ENCODE data around the gene WDR5B.
A peak's percentile ranks its signal among the peaks of the same experiment; 100 is the strongest.

WDR5B gene

DNA sequence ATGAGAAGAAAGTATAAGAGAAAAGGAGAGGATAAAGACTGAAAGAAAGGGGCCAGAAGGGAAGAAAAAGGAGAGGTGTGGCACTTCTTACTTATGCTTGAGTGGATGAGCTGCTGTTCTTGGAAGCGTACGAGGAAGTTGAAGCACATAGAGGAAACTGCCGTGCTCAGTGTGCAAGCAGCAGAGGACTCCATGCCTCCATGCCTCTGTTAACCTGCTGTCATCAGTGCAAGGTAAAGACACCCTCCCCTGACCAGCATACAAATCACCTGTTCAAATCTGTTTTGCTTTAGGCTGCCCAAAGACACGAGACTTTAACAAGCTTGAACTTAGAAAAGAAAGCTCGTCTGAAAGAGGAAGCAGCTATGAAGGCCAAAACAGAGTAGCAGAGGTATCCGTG, 6.4 kb downstream of the WDR5B start:
- no peak for DNase-seq (ENCODE audit: low spot score)

DNA sequence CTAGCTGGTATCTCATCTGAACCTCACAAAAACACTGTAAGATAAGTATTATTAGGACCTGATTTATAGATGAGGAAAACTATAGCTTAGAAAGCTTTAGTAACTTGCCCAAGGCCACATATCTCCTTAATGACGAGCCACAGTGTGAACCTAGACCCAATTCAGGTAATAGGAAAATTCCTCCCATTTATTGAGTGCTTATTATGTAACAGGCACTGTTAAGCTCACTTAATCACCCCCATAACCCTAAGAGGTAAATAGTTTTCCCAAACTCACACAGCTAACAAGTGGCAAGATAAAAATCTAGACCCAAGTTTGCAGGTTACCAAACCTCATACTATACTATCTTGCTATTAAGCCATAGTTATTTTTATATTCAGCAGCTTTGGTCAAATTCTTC, 7.9 kb downstream of the WDR5B start:
- DNase-seq (ENCODE audit: low spot score) = no peak

DNA sequence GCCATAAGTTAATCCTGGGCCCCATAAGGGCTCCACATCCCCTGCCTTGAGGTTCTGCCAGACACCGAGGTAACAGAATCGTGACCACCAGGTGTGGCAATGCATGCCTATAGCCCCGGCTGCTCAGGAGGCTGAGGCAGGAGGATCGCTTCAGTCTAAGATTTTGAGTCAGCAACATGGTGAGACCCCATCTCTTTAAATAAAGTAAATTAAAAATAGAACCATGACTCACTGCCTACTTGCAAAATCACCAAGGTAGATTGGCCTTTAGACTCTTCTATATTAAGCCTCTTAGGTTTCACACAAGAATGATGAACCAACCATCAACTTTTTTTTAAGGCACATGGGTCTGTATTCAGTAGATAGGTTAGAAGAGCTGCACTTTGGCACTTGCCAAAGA, 9.7 kb downstream of the WDR5B start:
- no peak for DNase-seq (ENCODE audit: low spot score)

- no peak for DNase-seq (ENCODE audit: low spot score)
These were observed 10.8 kb downstream of the WDR5B start for GRCh38 chr3:122405015-122405414.

DNA sequence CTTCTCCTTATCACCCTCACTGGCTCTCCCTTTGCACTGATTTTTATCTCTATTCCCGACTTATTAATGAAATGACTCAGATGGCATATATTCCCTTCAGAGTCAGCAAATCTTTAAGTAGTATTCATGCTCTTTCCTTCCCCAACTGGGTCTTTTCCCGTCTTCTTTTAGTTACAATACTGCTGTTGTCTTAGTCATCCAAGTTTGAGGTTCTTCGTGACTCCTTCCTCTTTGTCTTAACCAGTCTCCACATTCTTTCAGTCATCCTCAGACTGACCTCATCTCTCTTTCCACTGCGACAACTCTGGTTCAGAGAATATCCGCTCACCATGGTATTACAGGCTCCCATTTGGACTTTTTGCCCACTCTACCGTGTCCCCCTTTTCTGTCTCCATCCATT, 12.4 kb downstream of the WDR5B start:
- no peak for DNase-seq (ENCODE audit: low spot score)

- no peak for DNase-seq (ENCODE audit: low spot score)
These were observed 16.9 kb downstream of the WDR5B start for GRCh38 chr3:122398920-122399319.

GRCh38 chr3:122397201-122397600, 18.7 kb downstream of the WDR5B start:
- DNase-seq (ENCODE audit: low spot score) = no peak

- no peak for DNase-seq (ENCODE audit: low spot score)
These were observed 19.4 kb downstream of the WDR5B start for GRCh38 chr3:122396511-122396910.

GRCh38 chr3:122395582-122395981, 20.3 kb downstream of the WDR5B start:
- DNase-seq (ENCODE audit: low spot score) = no peak

- DNase-seq (ENCODE audit: low spot score) = no peak
These were observed 21.7 kb downstream of the WDR5B start for GRCh38 chr3:122394173-122394572.

DNA sequence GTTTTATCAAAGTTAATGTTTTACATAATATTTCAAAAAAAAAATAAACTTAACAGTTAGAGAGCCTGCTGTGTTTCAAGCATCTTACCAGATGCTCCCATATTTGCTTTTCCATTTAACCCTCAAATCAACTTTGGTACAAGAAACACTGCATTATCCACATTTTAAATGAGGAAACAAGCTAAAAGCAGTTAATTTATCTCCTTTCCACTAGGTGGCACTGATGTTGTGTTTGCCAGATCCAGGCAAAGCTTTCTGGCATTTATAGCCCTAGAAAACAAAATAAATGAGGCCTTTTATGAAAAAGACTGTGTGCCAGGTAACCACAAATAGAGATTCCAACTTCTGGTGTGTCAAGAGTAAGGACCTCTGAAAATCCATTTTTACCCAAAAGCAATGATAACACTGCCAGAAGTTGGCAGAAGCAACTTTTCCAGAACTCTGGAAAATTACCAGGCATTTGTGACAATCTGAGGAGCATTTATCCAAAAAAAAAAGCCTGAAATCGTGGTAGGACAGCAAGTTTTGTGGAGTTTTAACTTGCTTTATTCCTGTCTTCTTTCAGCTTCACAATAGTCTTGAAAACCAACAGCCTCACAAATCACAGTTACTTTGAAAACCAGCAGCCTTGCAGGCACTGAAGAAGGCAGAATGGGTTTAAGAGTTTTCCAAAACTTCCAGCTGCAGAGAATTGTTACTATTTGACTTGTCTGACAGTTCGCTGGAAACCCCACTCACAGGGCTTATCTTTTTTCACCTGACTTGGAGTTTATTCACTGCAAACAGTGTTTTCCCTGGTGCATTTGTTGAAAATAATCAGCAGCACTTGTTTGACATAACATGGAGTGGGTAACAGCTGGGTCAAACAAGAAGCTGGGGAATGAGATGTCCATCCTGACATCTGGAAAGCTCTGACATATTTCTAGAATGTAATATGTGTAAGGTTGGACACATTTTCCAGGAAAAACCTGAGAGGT, 22.7 kb downstream of the WDR5B start:
- DNase-seq (ENCODE audit: low spot score) = peak; percentile 53

GRCh38 chr3:122391681-122392446, 24.0 kb downstream of the WDR5B start:
- DNase-seq (ENCODE audit: low spot score) = no peak

DNA sequence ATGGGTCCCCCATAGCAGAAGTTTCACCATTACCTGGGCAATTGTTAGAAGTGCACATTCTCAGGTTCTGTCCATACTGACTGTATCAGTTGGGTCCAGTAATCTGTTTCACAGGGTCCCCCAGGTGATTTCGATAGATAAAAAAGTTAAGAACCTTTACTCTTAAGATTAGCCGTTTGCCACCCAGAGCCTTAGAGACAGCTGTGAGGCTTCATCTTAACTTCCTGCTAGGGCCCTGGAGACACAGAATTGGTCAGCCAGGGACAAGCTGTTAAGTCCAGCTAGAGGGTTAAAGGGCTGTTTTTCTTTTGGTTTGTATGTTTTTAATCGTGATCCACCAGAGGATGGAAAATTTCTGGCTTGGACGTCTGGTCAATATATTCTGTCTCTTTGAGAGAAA, 25.2 kb downstream of the WDR5B start:
- DNase-seq (ENCODE audit: low spot score) = no peak

GRCh38 chr3:122389892-122390291, 26.0 kb downstream of the WDR5B start:
- no peak for DNase-seq (ENCODE audit: low spot score)

- DNase-seq (ENCODE audit: low spot score) = no peak
These were observed 26.7 kb downstream of the WDR5B start for GRCh38 chr3:122389197-122389596.

DNA sequence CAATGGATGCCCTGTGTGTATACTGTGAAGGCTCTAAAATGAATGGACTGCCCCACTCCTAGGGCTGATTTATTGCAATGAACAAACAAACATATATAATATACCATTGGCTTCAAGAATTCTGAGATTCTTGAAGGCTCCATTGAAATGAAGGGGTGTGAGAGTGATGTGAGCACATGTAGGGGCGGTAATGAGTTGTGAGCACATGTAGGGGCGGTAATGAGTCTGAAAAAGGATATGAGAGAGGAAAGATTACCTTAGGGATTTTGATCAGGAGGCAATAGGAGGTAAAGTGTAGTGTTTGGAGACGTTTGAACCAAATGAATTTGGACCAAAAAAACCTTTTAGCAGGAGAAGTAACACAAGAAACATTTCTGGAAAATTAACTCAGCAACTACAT, 28.2 kb downstream of the WDR5B start:
- no peak for DNase-seq (ENCODE audit: low spot score)

DNA sequence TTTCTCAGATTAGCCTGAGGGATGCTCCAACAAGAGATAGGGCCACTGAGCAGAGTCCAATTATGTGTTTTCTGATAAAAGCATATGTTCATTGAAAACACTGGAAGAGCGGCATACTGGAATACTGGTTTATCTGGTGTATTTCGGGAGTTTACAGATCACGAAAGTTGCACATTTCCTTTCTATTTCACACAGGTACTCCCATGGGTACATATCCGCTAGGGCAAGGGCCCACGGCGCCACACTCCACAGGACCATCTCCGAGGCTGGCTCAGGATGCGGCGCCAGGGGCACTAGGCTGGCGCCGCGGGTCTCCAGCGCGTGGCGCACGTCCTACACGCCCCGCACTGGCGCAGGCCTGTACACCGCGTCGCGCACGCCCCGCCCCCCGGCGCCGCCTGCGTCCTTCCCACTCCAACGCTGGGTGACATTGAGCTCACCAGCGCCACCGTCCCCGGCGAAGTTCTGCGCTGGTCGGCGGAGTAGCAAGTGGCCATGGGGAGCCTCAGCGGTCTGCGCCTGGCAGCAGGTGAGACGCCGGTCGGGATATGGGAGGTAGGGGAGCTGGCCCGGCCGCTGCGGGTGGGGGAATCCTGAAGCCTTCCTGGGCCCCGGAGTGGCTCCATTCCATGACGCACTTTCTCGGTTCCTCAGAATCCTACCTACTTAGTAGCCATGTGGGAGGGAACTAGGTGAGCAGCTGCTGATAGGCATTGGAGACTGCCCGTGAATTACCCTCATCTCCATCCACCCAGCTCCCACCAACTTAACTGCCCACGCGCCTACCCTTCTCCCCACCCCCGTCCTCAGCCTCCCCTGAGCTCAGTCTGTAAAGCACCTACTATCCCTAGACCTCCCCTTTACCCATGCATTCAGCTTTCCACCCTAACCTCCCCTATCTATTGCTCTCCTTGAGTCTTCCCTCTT, 31.8 kb downstream of the WDR5B start, which contains the start of gene FAM162A:
Gene FAM162A (plus strand): TSS at position 412 of the 927 bp plus-strand sequence. CDS start 84 bp downstream, at position 496.
- peak; percentile 93 for DNase-seq (ENCODE audit: low spot score)

- DNase-seq (ENCODE audit: low spot score) = peak; percentile 83
These were observed 32.8 kb downstream of the WDR5B start, which contains the start of gene MIX23 for GRCh38 chr3:122382888-122383666. TSS of gene MIX23 (minus strand) at chr3:122383231. CDS start at chr3:122383224, 7 bp downstream.

- no peak for DNase-seq (ENCODE audit: low spot score)
These were observed 37.9 kb downstream of the WDR5B start for GRCh38 chr3:122377975-122378374.

DNA sequence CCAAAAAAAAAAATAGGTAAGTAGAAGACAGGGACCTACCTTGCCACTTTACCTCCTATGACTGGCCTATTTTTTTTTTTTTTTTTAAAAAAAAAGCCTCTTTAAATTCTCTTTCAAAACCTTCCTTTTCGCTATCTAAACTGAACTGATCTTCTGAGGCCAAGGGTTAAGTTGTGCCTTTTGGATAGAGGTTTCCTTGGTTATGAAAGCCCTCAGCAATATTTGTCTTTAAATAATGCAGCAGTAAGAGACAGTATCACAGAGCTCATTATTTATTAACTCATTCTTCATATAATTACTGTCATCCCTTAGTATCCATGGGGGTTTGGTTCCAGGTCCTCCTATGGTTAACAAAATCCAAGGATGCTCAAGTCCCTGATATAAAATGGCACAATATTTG, 41.8 kb downstream of the WDR5B start:
- no peak for DNase-seq (ENCODE audit: low spot score)

- DNase-seq (ENCODE audit: low spot score) = no peak
These were observed 49.5 kb downstream of the WDR5B start for GRCh38 chr3:122366379-122366749.

Data from globus pallidus (tissue), 1 donor.